ENCODE data around the gene C1orf35.
A peak's percentile ranks its signal among the peaks of the same experiment; 100 is the strongest.

Gene C1orf35

DNA sequence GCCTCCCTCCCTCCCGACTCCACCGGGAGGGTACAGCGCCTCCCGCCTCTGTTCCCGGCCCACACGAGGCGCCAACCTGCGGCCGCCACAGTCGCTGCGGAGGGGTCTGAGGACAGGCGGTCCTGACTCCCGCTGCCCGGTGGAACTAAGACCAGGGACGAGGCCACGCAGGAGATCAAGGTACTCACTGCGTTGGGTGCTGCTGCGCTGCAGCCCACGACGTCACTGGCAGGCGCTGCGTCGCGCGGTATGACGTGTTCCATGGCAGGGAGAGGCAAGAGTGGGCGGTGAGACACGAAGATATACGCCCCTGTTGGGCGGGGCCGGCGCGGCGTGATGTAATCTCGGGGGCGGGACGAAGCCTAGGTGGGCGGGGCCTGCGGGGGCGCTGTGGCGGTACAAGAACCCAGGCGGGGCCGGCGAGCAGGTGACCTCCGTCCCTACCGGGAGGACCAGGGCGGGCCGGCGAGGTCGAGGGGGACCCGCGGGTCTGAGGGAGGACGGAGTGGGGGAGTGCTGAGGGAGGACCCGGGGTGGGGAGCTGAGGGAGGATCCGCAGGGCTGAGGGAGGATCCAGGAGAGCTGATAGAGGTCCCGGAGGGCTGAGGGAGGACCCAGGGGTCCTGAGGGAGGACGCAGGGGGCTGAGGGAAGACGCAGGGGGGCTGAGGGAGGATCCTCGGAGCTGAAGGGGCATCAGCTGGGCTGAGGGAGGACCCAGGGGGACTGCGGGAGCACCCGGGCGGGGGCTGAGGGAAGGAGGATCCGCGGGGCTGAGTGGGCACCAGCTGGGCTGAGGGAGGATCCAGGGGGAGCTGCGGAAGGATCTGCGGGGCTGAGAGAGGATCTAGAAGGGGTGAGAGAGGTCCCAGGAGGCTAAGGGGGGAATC, 6.2 kb upstream of the C1orf35 start, which contains the start of gene MRPL55:
TSS of gene MRPL55 (minus strand) at position 227 of the 889 bp plus-strand sequence. CDS start 1,039 bp downstream, outside the sequence.
- DNase-seq (ENCODE audit: low read depth in 2 of 2): peak; percentile 95 to 97

DNA sequence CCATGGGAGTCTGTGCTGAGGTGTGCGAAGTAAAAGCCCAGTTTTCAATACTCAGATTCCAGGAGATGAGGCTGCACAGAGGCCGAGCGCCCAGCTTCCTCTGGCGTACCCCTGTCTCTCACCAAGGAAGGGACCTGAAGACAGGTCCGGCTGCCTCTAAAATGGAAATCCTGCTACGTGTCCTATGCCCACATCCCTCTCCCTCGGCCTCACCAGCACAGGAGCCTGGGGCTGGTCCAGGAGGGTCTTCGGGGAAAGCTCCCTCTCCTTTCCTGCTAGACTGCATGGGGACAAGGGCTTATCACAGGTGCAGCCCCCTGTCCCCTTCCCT, 5.6 kb upstream of the C1orf35 start:
- no peak for DNase-seq (ENCODE audit: low read depth in 2 of 2)

DNA sequence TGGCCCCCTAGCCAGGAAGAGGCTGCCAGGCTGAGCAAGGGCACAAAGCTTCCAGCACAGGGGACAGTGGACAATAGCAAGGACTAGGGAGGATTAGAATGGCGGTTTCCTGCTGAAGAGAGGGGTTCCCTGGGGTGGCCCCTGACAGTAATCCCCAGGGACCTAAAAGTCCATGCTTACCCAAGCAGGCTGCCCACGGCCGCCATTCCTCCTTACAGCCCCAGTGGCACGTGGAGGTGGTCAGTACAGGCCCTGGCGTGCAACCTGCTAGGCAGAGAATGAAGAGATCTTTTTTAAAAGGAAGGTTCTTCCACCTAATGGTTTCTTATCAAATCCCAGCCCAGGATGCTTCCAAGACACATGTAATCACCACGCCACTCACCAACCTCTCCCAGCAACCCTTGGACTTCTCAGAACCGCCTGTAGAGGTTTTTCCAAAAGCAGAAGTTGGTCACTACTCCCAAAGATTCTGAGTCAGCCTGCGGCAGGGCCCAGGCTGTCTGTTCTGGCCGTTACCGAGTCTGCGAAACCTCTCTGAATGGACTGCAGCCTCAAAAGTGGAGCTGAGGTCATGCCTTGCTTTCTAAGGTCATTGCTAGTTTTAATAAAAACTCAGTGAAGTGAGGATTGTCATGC, 5.0 kb upstream of the C1orf35 start:
- DNase-seq (ENCODE audit: low read depth in 2 of 2): no peak

DNA sequence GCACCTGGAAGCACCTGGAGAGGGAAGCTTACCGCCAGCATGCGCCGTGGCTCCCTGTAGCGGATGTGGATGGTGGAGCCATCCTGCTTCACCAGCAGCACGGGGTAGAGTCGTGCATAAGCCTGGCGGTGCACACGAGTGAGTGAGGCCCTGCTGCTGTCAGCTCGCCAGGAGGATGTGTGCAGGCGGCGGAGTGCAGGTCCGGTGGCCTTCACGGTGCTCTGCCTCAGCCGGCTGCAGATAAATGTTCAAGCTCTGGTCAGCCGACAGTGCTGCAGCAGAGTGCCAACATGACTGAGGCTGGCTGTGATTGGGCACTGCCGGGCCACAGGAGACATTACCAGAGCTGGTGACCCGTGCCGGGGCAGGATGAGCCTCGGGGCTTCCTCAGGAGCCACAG, 4.5 kb upstream of the C1orf35 start:
- no peak for DNase-seq (ENCODE audit: low read depth in 2 of 2)

DNA sequence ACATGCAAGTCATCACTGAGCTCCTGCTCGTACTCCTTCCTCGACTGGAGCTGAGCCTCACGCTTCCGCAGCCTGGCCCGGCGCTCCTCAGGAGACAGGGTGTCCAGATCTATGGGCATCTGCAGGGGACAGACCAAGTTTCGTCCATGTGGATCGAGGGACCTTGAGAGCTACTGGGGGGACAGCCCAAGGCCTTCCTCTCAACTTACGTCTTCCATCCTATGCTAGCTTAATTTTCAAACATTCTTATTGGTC, 3.6 kb upstream of the C1orf35 start:
- DNase-seq (ENCODE audit: low read depth in 2 of 2): no peak

DNA sequence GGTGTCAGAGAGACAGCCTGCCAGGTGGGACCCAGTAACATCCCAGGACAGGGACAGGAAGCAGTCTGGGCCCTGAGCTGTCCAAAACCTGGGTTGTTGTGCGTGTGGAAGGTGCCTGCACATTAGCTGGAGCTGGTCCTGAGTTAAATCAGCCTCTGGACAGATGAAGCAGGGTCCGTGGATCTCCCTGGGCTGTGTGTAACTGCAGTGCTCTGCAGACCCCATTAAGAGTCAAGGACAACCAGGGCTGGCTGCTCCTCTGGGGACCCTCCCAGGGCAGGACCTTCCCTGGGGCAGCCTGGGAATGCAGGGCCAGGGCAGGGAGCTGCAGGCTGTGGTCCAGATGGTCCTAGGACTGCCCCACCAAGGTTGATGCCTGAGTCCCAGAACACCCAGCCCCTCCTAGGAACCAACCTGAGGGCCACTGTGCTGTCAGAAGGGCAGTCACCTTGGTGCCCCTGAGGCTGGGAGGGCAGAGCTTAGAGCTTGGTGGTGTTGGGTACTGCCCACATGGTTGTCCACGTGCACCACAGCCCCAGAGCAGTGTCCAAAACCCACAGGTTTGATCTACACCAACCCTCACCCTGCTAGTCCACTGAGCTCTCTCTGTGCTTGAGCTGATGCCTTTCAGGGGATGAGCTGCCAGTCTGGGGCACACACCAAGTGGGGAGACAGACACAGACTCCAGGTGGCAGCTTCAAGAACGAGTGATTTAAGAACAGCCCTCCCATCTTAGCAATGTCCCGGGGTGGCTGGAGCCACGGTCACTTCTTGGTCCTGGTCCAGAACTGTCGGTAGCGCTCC, 3.1 kb upstream of the C1orf35 start:
- DNase-seq (ENCODE audit: low read depth in 2 of 2): no peak

DNA sequence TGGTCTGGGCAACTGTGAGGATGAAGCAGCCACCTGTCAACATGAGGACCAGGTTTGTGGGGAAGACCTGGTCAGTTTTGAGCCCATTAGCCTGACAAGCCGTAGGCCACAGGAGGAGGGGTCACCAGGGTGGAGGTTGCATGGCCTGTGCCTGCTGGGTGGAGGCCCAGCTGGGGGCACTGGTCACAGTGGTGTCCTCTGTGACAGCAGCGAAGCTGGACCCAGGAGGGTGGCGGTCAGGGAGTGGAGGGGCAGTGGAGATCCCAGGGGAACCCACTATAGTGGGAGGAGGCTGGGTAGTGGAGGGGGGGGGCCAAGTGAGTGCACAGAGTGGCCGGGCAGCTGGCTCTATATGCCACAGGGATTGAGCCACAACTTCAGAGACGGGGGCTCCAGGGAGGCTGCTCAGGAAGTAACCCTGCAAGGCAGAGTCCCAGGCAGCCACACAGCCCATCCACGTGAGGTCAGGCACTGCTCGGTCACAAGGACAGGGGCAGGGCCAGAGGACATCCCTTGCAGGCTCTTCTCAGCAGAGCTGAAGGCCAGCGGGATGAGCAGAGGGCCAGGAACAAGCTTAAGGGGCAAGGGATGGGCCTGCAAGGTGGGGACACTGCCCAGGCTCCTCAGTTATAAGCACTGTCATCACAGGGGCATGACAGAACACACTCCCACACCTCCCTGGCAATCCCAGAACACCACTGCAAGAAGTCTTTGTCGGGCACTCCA, 2.3 kb upstream of the C1orf35 start:
- no peak for DNase-seq (ENCODE audit: low read depth in 2 of 2)

DNA sequence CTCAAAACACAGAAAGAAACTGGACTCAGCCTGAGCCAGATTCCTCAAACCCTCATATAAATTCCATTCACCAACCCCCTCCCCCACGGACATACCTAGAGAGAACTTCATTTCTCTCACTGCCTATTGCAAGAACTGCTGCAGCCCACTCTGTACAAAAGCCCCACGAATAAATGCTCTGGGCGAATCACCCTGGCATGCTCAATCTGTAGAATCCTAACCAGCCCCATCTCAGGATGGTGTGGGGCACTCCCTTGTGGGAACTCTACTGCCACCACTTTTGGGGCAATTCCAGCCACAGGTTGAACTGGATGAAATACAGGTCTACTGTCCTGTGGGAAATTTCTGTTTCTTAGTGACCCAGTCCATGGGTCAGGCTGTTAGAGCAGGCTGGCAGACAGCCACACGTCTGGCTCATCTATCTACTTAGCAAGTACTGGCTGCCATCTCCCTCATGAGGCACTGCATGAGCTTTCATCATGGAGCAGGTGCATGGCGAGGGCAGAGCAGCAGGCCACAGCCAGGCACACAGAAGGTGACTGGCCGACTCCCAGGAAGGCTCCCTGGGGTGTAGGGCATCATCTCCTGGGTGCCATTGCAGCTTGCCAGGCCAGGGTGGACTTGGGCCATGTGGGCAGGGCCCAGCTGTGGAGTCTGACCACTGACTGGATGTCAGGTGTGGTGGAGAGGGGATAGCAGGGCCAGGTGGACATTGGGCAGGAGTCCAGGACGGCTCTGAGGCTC, 1.6 kb upstream of the C1orf35 start:
- no peak for DNase-seq (ENCODE audit: low read depth in 2 of 2)

DNA sequence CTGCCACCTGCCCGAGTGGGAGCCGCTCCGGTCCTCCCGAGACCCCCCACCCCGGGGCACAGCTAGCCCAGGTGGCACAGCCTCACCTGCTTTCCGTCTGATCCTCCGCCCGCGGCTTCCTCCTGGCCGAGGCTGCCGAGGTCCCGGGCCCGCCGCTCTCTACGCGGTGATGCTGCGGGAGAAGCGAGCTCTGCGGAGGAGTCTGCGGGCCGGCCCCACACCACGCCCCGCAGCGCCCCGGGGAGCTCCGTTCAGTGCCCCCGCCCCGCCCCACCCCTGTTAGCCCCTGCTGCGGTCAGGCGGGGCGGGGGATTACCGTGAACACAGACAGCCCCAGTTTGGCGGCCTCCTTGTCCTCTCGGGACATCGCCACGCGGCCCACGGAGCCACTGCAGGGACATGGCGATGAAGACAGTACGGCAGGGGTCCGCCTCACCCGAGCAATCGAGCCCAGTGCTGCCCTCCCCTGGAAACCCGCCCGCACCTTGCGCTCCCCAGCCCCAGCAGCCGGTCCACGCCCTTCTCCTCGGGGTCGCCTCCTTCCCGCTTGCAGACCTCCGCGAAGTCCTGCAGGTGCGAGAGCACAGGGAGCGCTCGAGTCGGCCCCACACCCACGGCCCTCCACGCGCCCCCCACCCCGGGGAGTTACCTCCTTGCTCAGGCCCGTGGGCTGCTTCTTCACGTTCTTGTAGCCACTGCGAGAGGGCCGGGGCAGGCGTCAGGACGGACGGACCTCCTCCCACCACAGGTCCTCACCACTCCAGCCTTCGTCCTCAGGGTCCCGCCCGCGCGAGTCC, 933 bp downstream of the C1orf35 start:
- DNase-seq (ENCODE audit: low read depth in 2 of 2): peak in 1 of 2 donors; percentile 47

DNA sequence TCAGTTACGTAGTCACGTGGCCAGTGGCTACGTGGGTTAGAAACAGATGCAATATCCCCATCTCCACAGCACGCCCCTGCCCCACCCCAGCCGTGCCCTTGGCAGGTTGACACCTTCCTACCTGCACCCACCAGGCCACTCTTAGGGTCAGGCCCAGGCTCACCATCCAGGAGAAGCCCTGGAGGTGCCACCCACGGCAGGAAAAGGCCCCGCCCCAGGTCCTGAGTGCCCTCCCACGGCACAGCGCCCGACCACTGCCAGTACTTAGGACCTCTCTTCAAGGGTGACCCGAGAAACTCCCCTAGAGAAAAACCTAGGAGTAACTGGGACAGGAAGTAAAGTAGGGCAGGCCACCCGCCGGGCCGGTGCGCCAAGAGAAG, 1.5 kb downstream of the C1orf35 start:
- no peak for DNase-seq (ENCODE audit: low read depth in 2 of 2)

DNA sequence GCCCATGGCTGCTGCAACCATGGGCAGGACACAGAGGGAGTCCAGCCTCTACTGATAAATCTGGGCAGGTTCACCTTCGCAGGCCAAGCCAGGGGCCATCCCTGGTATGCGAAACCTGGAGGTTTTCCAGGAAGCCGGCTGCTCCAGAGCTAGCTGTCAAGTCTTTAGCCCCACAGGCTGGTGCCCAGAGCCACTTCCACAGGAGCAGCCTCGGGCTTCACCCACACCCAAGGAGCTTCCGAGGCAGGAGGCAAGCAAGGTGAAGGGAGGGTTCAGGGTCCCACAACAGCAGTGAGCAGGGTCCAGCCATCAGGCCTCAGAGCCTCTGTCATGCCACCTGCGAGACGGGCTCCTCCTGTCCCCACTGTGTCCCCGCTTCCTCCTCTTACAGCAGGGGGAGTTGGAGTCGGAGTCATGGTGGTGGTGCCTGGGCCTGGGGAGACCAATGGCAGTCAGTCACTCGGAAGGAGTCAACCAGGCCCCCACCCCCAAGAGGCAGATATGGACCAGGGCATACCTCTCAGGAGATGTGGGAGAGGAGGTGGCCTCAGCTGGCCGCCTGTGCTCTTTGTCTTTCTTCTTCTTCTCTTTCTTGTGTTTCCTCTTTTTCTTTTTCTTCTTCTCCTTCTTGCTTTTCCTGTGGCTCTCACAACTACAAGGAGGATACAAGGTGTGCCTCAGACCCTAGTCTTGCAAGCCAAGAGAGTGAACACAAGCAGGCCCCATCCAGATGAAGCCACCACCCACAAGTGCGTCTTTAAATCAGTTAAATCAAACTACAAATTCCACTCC, 2.1 kb downstream of the C1orf35 start:
- no peak for DNase-seq (ENCODE audit: low read depth in 2 of 2)

DNA sequence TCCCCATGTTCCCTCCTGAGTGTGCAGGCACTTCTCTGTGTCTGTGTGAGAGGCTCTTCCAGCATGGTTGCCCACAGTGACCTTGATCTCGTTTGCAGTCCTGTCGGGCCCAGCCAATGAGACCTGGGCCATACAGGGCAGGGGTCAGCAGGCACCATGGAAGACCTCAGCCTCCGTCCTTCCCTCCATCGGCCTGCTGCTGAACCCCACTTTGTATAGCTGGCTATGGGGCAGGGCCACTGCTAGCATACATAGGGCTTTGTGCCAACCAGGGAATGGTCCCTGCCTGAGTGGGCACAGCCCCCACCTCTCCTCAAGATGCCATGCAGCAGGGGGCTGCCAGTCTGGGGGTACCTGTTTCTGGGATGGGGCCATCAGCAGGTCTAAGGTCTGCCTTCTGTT, 3.8 kb downstream of the C1orf35 start:
- DNase-seq (ENCODE audit: low read depth in 2 of 2): no peak

DNA sequence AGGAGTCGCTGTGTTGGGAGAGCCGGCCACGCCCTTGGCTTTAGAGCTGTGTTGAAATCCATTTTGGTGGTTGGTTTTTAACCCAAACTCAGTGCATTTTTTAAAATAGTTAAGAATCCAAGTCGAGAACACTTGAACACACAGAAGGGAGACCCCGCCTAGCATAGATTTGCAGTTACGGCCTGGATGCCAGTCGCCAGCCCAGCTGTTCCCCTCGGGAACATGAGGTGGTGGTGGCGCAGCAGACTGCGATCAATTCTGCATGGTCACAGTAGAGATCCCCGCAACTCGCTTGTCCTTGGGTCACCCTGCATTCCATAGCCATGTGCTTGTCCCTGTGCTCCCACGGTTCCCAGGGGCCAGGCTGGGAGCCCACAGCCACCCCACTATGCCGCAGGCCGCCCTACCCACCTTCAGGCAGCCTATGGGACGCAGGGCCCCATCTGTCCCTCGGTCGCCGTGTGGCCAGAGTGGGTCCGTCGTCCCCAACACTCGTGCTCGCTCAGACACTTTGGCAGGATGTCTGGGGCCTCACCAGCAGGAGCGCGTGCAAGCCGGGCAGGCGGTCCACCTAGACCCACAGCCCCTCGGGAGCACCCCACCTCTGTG, 4.7 kb downstream of the C1orf35 start:
- DNase-seq (ENCODE audit: low read depth in 2 of 2): no peak

DNA sequence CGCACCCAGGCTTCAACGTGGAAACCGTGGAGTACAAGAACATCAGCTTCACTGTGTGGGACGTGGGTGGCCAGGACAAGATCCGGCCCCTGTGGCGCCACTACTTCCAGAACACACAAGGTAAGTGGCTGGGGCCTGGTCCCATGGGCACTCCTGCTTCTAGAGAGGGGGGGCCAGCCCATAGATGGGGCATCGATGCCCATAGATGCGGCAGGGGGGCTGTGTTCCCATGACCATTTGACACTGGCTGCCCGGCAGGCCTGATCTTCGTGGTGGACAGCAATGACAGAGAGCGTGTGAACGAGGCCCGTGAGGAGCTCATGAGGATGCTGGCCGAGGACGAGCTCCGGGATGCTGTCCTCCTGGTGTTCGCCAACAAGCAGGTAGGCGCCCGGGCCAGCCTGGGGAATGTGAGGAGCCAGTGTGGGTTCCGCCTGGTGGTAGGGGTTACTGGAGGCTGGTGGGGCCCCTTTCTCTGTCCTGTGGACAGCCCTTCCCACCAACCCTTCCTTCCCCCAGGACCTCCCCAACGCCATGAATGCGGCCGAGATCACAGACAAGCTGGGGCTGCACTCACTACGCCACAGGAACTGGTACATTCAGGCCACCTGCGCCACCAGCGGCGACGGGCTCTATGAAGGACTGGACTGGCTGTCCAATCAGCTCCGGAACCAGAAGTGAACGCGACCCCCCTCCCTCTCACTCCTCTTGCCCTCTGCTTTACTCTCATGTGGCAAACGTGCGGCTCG, 5.6 kb downstream of the C1orf35 start:
- DNase-seq (ENCODE audit: low read depth in 2 of 2): no peak

DNA sequence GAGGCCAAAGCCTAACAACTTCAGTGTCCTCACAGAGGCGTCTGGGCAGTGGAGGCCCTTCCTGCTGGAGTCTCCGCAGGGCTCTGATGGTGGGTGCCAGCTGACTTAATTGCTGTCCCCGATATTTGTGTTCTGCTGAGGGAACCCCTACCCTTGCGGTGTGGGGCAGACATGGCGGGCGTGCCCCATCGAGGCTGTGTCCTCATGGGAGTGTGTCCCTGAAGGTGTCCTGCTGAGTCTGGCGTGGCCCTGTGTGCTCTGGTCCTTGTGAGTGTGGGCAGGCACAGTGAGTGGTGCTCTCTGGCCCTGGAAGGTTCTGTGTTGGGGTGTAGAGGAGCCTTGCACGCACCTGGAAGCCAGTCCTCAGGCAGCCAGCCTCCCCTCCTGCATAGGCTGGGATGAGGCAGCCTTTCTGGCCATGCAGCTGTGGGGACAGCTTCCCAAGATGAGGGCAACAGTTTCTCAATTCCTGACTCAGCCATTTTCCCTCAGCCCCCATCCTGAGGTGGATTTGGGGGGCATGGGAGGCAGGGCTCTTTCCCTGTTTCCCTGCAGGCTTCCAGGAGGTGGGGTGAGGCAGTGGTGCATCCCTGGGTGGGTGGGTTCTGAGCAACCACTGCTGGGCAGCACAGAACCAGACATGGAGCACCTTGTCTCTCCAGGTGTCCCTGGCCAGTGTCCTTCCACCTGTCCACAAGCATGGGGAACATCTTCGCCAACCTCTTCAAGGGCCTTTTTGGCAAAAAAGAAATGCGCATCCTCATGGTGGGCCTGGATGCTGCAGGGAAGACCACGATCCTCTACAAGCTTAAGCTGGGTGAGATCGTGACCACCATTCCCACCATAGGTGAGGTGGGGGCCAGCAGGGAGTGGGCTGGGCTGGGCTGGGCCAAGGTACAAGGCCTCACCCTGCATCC, 6.5 kb downstream of the C1orf35 start:
- DNase-seq (ENCODE audit: low read depth in 2 of 2): no peak

DNA sequence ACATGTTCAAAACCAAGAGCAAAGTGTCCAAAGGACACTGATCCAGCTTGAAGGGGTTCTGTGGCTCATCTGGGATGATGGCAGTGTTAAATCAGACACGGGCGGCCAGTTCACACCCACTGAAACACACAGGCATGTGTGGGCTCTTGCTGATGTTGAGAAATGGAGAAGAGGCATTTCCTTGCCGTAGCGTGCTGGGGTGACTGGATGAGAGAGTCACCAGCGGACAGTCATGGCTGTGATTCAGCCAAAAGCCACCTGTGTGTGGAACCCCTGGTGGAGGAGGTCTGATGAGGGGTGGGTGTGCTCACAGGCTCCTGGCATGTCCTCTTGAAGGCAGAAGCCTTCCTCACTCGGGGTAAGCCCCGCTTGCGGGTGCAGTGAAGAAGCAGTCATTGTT, 7.2 kb downstream of the C1orf35 start:
- no peak for DNase-seq (ENCODE audit: low read depth in 2 of 2)

DNA sequence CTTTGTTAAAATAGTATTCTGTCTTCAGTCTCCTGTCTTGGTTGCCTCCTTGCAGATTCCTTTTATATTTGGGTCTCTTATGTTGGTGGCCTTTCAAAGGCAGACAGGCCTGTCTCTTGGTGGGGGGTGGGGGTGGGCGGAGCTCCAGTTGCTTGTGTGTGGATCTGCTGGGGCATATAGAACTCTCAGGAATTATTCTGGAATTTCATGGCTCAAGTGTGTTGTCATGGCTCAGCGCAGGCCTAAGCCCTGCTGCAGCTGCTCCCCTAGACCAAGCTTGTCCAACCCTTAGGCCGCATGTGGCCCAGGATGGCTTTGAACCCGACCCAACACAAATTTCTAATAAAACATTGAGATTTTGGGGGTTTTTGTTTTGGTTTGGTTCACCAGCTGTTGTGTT, 8.0 kb downstream of the C1orf35 start:
- no peak for DNase-seq (ENCODE audit: low read depth in 2 of 2)
